ENCODE results near the gene PLA2G4B.
A peak's percentile ranks its signal among the peaks of the same experiment; 100 is the strongest.

PLA2G4B gene

GRCh38 chr15:41851755-41852370 lies 13.2 kb downstream of the PLA2G4B start:
- DNase-seq: no peak

- DNase-seq: no peak
Observed at GRCh38 chr15:41852736-41853590, 14.3 kb downstream of the PLA2G4B start.

GRCh38 chr15:41853831-41854230 lies 15.2 kb downstream of the PLA2G4B start:
- DNase-seq: no peak

GRCh38 chr15:41854443-41854842 lies 15.8 kb downstream of the PLA2G4B start:
- DNase-seq: no peak

- no peak for DNase-seq
Observed at GRCh38 chr15:41855261-41855961, 16.8 kb downstream of the PLA2G4B start.

GRCh38 chr15:41856262-41856661 lies 17.6 kb downstream of the PLA2G4B start:
- DNase-seq: no peak

GRCh38 chr15:41856716-41857115 lies 18.1 kb downstream of the PLA2G4B start:
- DNase-seq: no peak

- no peak for DNase-seq
Observed at GRCh38 chr15:41857316-41857715, 18.7 kb downstream of the PLA2G4B start.

GRCh38 chr15:41858756-41859155 lies 20.1 kb downstream of the PLA2G4B start:
- no peak for DNase-seq

GRCh38 chr15:41860049-41860828 lies 21.6 kb downstream of the PLA2G4B start:
- no peak for DNase-seq

GRCh38 chr15:41861736-41862356 lies 23.2 kb downstream of the PLA2G4B start:
- no peak for DNase-seq

- no peak for DNase-seq
Observed at GRCh38 chr15:41862515-41863116, 24.0 kb downstream of the PLA2G4B start.

- DNase-seq: no peak
Observed at GRCh38 chr15:41865490-41866055, 26.9 kb downstream of the PLA2G4B start.

GRCh38 chr15:41866263-41866703 lies 27.6 kb downstream of the PLA2G4B start:
- no peak for DNase-seq

- DNase-seq: no peak
Observed at GRCh38 chr15:41866872-41867579, 28.4 kb downstream of the PLA2G4B start.

- DNase-seq: no peak
Observed at GRCh38 chr15:41868321-41868720, 29.7 kb downstream of the PLA2G4B start.

- DNase-seq: no peak
Observed at GRCh38 chr15:41869770-41870688, 31.4 kb downstream of the PLA2G4B start.

GRCh38 chr15:41870689-41871081 lies 32.0 kb downstream of the PLA2G4B start:
- peak; percentile 76 to 81 for DNase-seq

GRCh38 chr15:41871175-41871905 lies 32.7 kb downstream of the PLA2G4B start:
- DNase-seq: no peak
